ENCODE results near the gene CNEP1R1.
"Not testable (repeated sequence)": the region's sequence is repeated elsewhere in the genome, so short reads cannot be mapped to it uniquely, and the experiment has no call there.

Gene CNEP1R1

DNA sequence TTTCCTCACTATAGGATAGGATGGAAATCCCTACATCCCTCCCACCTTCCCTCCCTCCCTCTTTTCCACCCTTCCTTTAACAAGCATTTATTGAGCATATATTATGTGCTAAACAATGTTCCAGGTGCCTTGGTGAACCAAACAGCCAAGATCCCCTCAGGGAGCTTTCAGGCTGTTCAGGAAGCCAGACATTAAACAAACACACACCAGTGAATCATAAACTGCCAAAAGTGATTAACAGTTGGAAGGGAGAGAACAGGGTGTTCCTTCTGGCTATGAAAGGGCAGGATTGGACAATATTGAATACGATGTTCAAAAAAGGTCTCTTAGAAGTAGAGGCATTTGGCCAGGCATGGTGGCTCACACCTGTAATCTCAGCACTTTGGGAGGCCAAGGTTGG lies 22.8 kb upstream of the CNEP1R1 start:
- no peak overlapping the region for H3K4me3 ChIP-seq (ENCODE audit: low read length)
- TF ChIP-seq, protein P1, sequence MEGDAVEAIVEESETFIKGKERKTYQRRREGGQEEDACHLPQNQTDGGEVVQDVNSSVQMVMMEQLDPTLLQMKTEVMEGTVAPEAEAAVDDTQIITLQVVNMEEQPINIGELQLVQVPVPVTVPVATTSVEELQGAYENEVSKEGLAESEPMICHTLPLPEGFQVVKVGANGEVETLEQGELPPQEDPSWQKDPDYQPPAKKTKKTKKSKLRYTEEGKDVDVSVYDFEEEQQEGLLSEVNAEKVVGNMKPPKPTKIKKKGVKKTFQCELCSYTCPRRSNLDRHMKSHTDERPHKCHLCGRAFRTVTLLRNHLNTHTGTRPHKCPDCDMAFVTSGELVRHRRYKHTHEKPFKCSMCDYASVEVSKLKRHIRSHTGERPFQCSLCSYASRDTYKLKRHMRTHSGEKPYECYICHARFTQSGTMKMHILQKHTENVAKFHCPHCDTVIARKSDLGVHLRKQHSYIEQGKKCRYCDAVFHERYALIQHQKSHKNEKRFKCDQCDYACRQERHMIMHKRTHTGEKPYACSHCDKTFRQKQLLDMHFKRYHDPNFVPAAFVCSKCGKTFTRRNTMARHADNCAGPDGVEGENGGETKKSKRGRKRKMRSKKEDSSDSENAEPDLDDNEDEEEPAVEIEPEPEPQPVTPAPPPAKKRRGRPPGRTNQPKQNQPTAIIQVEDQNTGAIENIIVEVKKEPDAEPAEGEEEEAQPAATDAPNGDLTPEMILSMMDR (conservative IDR thresholded peaks at IDR 0.05; ENCODE audit: low read depth, low read length) = no peak
- no peak for DNase-seq (ENCODE audit: low read depth)

DNA sequence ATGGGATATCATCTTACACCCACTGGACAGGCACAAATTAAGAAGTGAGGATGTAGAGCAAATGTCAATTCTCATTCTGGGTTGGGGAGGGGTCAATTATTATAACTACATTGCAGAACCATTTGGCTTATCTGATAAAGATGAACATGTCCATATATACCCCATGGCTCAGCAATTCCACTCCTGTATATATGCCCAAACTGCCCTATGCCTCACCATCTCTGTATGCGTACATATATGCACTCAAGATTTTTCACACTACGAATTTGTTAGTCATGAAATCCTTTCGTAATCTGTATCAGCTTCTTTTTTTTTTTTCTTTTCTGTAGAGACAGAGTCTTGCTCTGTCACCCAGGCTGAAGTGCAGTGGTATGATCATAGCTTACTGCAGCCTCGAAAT lies 20.8 kb upstream of the CNEP1R1 start:
- H3K4me3 ChIP-seq (ENCODE audit: low read length) = no peak overlapping the region

DNA sequence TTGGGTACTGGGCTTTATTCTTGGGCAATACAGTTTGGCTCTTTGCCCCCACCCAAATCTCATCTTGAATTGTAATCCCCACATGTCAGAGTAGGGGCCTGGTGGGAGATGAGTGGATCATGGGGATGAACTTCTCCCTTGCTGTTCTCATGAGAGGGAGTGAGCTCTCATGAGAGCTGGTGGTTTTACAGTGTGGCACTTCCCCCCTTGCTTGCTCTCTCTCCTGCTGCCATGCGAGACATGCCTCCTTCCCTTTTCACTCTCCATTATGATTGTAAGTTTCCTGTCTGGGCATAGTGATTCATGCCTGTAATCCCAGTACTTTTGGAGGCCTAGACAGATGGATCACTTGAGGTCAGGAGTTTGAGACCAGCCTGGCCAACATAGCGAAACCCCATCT lies 18.1 kb upstream of the CNEP1R1 start:
- no peak overlapping the region for H3K4me3 ChIP-seq (ENCODE audit: low read length)
- DNase-seq (ENCODE audit: low read depth) = no peak
- TF ChIP-seq, protein P1 (conservative IDR thresholded peaks at IDR 0.05; ENCODE audit: low read depth, low read length) = no peak

More for the DNA sequence above, 20.8 kb upstream of the CNEP1R1 start:
- no peak for DNase-seq (ENCODE audit: low read depth)
- TF ChIP-seq, protein P1 (conservative IDR thresholded peaks at IDR 0.05; ENCODE audit: low read depth, low read length) = no peak

DNA sequence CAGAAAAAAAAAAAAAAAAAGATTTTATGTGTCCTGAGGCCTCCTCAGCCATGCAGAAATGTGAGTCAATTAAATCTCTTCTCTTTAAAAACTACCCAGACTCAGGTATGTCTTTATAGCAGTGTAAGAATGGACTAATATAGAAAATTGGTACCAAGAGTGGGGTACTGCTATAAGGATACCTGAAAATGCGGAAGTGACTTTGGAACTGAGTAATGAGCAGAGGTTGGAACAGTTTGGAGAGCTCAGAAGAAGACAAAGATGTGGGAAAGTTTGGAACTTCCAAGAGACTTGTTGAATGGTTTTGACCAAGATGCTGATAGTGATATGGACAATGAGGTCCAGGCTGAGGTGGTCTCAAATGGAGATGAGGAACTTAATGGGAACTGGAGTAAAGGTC lies 17.3 kb upstream of the CNEP1R1 start:
- H3K4me3 ChIP-seq (ENCODE audit: low read length) = no peak overlapping the region
- no peak for DNase-seq (ENCODE audit: low read depth)
- TF ChIP-seq, protein P1 (conservative IDR thresholded peaks at IDR 0.05; ENCODE audit: low read depth, low read length) = no peak

DNA sequence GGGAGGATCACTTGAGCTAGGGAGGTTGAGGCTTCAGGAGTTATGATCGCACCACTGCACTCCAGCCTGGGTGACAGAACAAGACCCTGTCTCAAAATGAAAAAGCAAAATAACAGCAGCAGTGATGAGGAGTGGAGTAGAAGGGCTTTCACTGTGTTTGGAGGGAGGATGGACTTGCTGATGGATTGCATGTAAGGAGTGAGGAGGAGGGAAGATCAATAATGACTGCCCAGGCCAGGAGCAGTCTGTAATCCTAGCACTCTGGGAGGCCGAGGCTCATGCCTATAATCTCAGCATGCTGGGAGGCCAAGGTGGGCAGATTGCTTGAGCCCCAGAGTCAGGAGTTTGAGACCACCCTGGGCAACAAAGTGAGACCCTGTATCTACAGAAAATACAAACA lies 14.8 kb upstream of the CNEP1R1 start:
- no peak for DNase-seq (ENCODE audit: low read depth)
- TF ChIP-seq, protein P1 (conservative IDR thresholded peaks at IDR 0.05; ENCODE audit: low read depth, low read length) = no peak
- H3K4me3 ChIP-seq (ENCODE audit: low read length) = no peak overlapping the region

DNA sequence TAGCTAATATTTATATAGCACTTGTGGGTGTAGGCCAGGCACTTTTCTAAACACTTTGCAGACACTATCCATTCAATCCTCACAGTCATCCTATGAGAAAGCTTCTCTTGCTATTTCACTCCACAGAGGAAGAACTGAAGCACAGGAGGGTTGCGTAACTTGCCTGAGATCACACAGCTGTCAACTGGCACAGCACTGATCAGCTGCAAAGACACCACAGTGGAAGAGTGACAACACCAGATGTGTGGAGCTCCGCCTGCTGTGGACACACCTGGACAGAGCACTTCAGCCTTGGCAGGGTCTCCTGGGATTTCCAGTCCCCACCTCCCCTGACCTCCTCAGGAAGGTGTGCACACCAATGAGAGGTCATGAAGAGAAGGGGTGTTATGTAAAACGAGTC lies 13.3 kb upstream of the CNEP1R1 start:
- DNase-seq (ENCODE audit: low read depth) = no peak
- TF ChIP-seq, protein P1 (conservative IDR thresholded peaks at IDR 0.05; ENCODE audit: low read depth, low read length) = no peak

DNA sequence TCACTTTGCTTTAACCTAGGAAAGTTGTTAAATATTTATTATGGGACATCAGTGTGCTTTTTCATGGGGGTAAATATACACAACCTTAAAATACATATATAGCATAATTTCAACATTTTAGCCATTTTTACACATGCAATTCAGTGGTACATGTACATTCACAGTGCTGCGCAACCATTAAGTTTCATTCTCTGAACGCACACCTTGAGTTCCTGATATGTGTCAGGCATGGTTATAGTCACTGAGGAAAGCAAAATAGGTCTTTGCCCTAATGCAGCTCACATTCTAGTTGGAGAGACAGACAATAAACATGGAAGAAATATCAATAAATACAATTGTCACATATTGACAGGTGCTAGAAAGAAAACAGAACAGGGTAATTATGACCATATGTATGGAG lies 12.8 kb upstream of the CNEP1R1 start:
- TF ChIP-seq, protein P1 (conservative IDR thresholded peaks at IDR 0.05; ENCODE audit: low read depth, low read length) = no peak
- no peak for DNase-seq (ENCODE audit: low read depth)

More for the DNA sequence above, 13.3 kb upstream of the CNEP1R1 start:
- no peak overlapping the region for H3K4me3 ChIP-seq (ENCODE audit: low read length)

DNA sequence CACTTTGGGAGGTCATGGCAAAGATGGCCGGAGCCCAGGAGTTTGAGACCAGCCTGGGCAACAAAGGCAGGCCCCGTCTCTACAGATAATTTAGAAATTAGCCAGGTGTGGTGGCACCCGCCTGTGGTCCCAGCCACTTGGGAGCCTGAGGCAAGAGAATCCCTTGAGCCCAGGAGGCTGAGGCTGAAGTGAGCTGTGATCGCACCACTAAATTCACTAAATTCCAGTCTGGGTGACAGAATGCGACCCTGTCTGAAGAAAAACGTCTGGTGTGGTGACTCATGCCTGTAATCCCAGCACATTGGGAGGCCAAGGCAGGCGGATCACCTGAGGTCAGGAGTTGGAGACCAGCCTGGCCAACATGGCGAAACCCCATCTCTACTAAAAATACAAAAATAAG lies 10.8 kb upstream of the CNEP1R1 start:
- DNase-seq (ENCODE audit: low read depth); H3K4me3 ChIP-seq (ENCODE audit: low read length): not testable (repeated sequence)

More for the DNA sequence above, 12.8 kb upstream of the CNEP1R1 start:
- H3K4me3 ChIP-seq (ENCODE audit: low read length) = no peak overlapping the region

Measured in retinal pigment epithelial cell (primary cell).